ENCODE measurements around the gene CAMSAP2. TPM values are rescaled to one million over a fixed set of nuclear protein-coding genes. Genes with fewer than 3 reads are reported as not detected.
"Not testable (repeated sequence)": the region's sequence is repeated elsewhere in the genome, so short reads cannot be mapped to it uniquely, and the experiment has no call there.

CAMSAP2 gene
- total RNA-seq, 4 donors from 2014 or later, result 37.8 to 47.4 (median 46.0) TPM

DNA sequence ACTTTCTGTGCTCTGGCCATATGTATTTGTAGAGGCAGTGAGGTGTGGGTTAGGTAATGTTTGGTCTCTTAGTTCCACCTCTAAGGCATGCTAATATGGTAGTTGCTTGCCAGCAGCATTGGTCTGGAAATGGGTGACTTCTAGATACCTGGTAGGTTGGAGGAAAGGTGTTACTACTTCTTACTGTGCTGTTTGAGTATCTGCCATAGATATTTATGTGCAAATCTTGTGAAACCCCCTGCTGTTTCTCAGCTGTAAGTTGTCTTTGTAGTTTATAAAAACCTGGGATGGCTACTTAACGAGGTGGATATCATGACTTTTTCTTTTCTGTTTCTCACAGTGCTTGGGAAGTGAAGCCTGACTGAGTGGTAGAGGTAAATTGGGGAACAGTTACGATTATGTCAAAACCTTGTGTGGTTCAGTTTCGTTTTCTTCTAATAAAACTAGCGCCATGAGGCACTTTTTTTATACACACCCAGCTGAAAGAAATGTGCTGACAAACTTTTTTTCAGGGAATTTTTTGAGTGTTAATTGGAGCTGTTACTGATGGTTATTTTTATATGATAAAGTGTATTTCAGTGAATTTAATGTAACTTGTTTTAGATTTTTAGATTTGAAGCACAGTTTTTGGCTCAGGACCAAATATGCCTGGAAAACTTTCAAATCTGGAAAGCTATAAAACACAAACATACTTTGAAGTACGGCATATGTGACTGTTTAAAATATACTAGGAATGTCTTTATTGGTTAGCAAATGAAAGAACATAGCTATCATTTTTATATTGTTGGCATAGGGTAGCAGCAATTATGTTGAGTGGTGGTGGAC is 42.1 kb downstream of the CAMSAP2 start:
- 15 to 21% methylated on average over 5 of the region's 5 CpGs for WGBS, 2 donors (ENCODE audit: low coverage in 1 of 2)
- Histone ChIP-seq H3K4me1 (peaks cover 0 to 53% (median 6%) of the 10 kb centered on the region in 3 donors), H3K27ac (peak overlapping the region; percentile 27 to 74 (median 69)), H3K36me3 (peaks cover 0 to 10% of the 10 kb centered on the region in 2 donors), H3K9me3 (no peaks in the 10 kb centered on the region), H3K4me3 (peak overlapping the region; percentile 25 to 36), H3K27me3 (no peaks in the 10 kb centered on the region)
- no peak for TF ChIP-seq EP300 (IDR thresholded peaks at IDR 0.05)
- TF ChIP-seq, protein P1, sequence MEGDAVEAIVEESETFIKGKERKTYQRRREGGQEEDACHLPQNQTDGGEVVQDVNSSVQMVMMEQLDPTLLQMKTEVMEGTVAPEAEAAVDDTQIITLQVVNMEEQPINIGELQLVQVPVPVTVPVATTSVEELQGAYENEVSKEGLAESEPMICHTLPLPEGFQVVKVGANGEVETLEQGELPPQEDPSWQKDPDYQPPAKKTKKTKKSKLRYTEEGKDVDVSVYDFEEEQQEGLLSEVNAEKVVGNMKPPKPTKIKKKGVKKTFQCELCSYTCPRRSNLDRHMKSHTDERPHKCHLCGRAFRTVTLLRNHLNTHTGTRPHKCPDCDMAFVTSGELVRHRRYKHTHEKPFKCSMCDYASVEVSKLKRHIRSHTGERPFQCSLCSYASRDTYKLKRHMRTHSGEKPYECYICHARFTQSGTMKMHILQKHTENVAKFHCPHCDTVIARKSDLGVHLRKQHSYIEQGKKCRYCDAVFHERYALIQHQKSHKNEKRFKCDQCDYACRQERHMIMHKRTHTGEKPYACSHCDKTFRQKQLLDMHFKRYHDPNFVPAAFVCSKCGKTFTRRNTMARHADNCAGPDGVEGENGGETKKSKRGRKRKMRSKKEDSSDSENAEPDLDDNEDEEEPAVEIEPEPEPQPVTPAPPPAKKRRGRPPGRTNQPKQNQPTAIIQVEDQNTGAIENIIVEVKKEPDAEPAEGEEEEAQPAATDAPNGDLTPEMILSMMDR (IDR thresholded peaks at IDR 0.05), result no peak
- no peak for TF ChIP-seq POLR2AphosphoS5 (IDR thresholded peaks at IDR 0.05)
- no peak for ATAC-seq

DNA sequence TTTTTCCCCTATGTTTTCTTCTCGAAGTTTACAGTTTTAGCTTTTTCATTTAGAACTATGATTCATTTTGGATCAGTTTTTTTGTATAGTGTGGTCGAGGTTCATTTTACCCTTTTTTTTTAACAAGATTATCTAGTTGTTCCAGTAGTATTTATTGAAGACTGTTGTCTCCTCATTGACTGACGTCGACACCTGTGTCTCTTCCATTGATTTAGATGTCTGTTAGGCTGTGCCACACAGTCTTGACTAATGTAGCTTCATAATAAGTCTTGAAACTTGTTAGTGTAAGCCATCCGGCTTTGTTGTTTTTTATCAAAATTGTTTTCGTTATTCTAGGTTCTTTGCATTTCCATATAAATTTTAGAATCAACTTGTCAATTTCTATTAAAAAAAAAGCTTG is 45.2 kb downstream of the CAMSAP2 start:
- ATAC-seq, result no peak
- 92 to 96% methylated on average over 5 to 6 of the region's 6 CpGs for WGBS, 2 donors (ENCODE audit: low coverage in 1 of 2)
- TF ChIP-seq EP300 (IDR thresholded peaks at IDR 0.05) (no peak), POLR2A (IDR thresholded peaks at IDR 0.05) (no peak), POLR2AphosphoS5 (IDR thresholded peaks at IDR 0.05) (no peak)
- TF ChIP-seq, protein P1 (IDR thresholded peaks at IDR 0.05), result no peak

DNA sequence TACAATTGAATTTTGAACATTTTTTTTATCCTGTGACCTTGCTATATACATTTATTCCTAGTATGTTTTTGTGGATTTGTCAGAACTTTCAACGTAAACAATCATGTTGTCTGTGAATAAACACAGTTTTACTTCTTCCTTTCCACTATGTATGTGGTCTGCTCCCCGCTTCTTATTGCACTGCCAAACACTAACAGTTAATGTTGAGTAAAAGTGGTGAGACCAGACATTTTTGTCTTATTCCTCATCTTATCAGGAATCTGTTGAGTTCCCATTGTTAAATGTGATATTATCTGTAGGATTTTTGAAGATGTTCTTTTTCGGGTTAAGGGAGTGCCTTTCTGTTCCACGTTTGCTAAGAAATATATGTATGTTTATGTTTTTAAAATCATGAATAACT is 45.9 kb downstream of the CAMSAP2 start:
- peaks cover 0 to 33% (median 2%) of the 10 kb centered on the region in 3 donors for H3K4me1 ChIP-seq
- WGBS, 2 donors (ENCODE audit: low coverage in 1 of 2), result 81 to 83% methylated on average over 4 of the region's 4 CpGs
- H3K4me3 ChIP-seq, result no peak overlapping the region
- H3K27ac ChIP-seq, result no peak overlapping the region
- no peaks in the 10 kb centered on the region for H3K27me3 ChIP-seq
- ATAC-seq, result no peak
- TF ChIP-seq EP300 (IDR thresholded peaks at IDR 0.05) (no peak), POLR2A (IDR thresholded peaks at IDR 0.05) (no peak)
- no peaks in the 10 kb centered on the region for H3K9me3 ChIP-seq
- H3K36me3 ChIP-seq, result peaks cover 0 to 14% of the 10 kb centered on the region in 2 donors

More for the DNA sequence above, 45.2 kb downstream of the CAMSAP2 start:
- peaks cover 0 to 14% of the 10 kb centered on the region in 2 donors for H3K36me3 ChIP-seq
- H3K4me3 ChIP-seq, result no peak overlapping the region
- H3K27me3 ChIP-seq, result no peaks in the 10 kb centered on the region
- H3K4me1 ChIP-seq, result peaks cover 0 to 38% (median 2%) of the 10 kb centered on the region in 3 donors
- H3K27ac ChIP-seq, result no peak overlapping the region
- no peaks in the 10 kb centered on the region for H3K9me3 ChIP-seq

DNA sequence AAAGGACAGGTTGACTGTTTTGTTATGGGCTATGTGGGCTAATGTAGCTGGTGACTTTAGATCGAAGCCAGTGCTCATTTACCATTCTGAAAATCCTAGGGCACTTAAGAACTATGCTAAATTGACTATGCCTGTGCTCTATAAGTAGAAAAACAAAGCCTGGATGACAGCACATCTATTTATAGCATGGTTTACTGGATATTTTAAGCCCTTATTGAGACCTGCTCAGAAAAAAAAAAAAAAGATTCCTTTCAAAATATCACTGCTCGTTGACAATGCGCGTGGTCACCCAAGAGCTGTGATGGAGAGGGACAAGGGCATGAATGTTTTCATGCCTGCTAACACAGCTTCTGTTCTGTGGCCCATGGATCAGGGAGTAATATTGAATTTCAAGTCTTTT is 48.1 kb downstream of the CAMSAP2 start:
- H3K27ac ChIP-seq, result no peak overlapping the region
- peaks cover 0 to 14% of the 10 kb centered on the region in 2 donors for H3K36me3 ChIP-seq
- 84 to 91% methylated on average over 3 to 4 of the region's 4 CpGs for WGBS, 2 donors (ENCODE audit: low coverage in 1 of 2)
- peaks cover 0 to 24% (median 2%) of the 10 kb centered on the region in 3 donors for H3K4me1 ChIP-seq
- H3K9me3 ChIP-seq, result no peaks in the 10 kb centered on the region
- no peaks in the 10 kb centered on the region for H3K27me3 ChIP-seq
- H3K4me3 ChIP-seq, result no peak overlapping the region
- ATAC-seq, result no peak
- TF ChIP-seq POLR2AphosphoS5 (IDR thresholded peaks at IDR 0.05) (no peak), POLR2A (IDR thresholded peaks at IDR 0.05) (no peak), EP300 (IDR thresholded peaks at IDR 0.05) (no peak)
- TF ChIP-seq, protein P1 (IDR thresholded peaks at IDR 0.05), result no peak

DNA sequence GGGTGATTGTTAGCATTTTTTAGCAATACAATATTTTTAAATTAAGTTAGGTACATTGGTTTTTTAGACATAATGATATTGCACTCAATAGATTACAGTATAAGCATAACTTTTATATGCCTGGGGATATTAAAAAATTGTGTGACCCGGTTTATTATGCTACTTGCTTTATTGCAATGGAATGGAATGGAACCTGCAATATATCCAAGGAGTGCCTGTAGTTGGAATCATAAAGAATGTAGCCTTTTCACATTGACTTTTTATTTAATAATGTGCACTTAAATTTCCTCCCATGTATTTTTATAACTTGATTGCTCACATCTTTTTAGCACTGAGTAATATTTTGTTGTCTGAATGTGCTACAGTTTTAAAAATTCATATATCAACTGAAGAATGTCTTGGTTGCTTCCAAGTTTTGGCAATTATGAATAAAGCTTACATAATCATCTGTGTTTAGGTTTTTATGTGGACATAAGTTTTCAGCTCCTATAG is 49.2 kb downstream of the CAMSAP2 start:
- Histone ChIP-seq H3K36me3 (peaks cover 0 to 11% of the 10 kb centered on the region in 2 donors), H3K27ac (no peak overlapping the region), H3K4me3 (no peak overlapping the region), H3K27me3 (no peaks in the 10 kb centered on the region), H3K4me1 (peaks cover 0 to 22% (median 2%) of the 10 kb centered on the region in 3 donors), H3K9me3 (no peaks in the 10 kb centered on the region)
- TF ChIP-seq EP300 (IDR thresholded peaks at IDR 0.05) (no peak), POLR2A (IDR thresholded peaks at IDR 0.05) (no peak), POLR2AphosphoS5 (IDR thresholded peaks at IDR 0.05) (no peak)
- TF ChIP-seq, protein P1 (IDR thresholded peaks at IDR 0.05), result no peak
- no peak for ATAC-seq
- 54 to 82% methylated on average over 1 of the region's 1 CpG for WGBS, 2 donors (ENCODE audit: low coverage in 1 of 2)

DNA sequence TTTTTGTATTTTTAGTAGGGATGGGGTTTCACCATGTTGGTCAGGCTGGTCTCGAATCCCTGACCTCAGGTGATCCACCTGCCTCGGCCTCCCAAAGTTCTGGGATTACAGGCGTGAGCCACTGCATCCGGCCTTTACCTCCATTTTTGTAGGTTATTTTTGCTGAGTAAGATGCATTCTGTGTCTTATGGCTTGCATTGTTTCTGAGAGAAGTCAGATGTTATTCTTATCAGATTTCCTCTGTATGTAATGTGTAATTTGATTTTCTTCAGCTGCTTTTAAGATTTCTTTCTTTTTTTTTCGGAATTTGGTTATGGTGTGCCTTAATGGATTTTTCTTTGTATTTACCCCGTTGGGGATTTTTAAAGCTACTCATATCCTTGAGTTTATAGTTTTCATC is 52.3 kb downstream of the CAMSAP2 start:
- not testable (repeated sequence) for H3K27ac ChIP-seq, H3K36me3 ChIP-seq, H3K27me3 ChIP-seq, H3K9me3 ChIP-seq, ATAC-seq, H3K4me3 ChIP-seq
- 96 to 100% methylated on average over 4 to 6 of the region's 6 CpGs for WGBS, 2 donors (ENCODE audit: low coverage in 1 of 2)
- H3K4me1 ChIP-seq, result peaks cover 3 to 41% (median 7%) of the 10 kb centered on the region in 3 donors
